ENCODE data around the gene ANO1. TPM values are rescaled to one million over a fixed set of nuclear protein-coding genes. Genes with fewer than 3 reads are reported as not detected.

ANO1 gene
- total RNA-seq, 1 experiment from 2014 or later, result 41.7 TPM

GRCh38 chr11:70161043-70161625, 83.0 kb downstream of the ANO1 start:
- H3K9me2 ChIP-seq (ENCODE audit: insufficient read depth), result no peaks in the 10 kb centered on the region
- POLR2A ChIA-PET, result interaction anchor here (1.4 kb wide), 1 partner anchor 14 kb away, joined by 3 read pairs; no protein-coding TSS in a partner anchor
- BruUV-seq (replicated peaks), result no TSS peak
- no peak for ATAC-seq
- H3K9ac ChIP-seq (ENCODE audit: low read length), result no peak overlapping the region
- H3K4me1 ChIP-seq (ENCODE audit: control insufficient read depth in 1 of 2, insufficient read depth in 2 of 2, low read length in 2 of 2), result peaks cover 32 to 33% of the 10 kb centered on the region in 2 experiments
- H3K4me3 ChIP-seq (replicated peaks in 1 of 2; ENCODE audit: low read depth in 1 of 2, low read length in 2 of 2), result no peak overlapping the region
- CTCF ChIA-PET, result interaction anchor here (0.5 kb wide), 1 partner anchor 90 kb away, joined by 4 read pairs; no protein-coding TSS in a partner anchor
- no peaks in the 10 kb centered on the region for H3K9me3 ChIP-seq (ENCODE audit: control insufficient read depth in 1 of 2, insufficient read depth in 1 of 2, low read depth in 1 of 2, low read length in 2 of 2)
- no peak for TF ChIP-seq ELF1 (IDR thresholded peaks at IDR 0.05; ENCODE audit: borderline replicate concordance, low read depth)
- no peak for TF ChIP-seq CEBPB (IDR thresholded peaks at IDR 0.05; ENCODE audit: low read depth)
- H3K27me3 ChIP-seq (ENCODE audit: insufficient read depth, low read length), result no peaks in the 10 kb centered on the region
- peaks cover 0 to 18% of the 10 kb centered on the region in 2 experiments; a peak in 1 of 4 replicates for H3K36me3 ChIP-seq (ENCODE audit: control insufficient read depth in 1 of 2, insufficient read depth in 2 of 2, low read length in 2 of 2)
- RAD21 ChIA-PET (ENCODE audit: low non-redundant PET in 1 of 2, low total read pairs in 2 of 2, uncharacterized antibody in 2 of 2, unreplicated experiment in 2 of 2), result no interaction called here
- intact Hi-C loops (cut with micrococcal nuclease), result no loop called here
- no peak for DNase-seq (ENCODE audit: low read depth, low spot score)
- H2AFZ ChIP-seq (ENCODE audit: low read depth, low read length, poor library complexity, severe bottlenecking), result no peak overlapping the region
- H3K4me2 ChIP-seq (ENCODE audit: low read length), result peak overlapping the region; percentile 63; the same call in 1 of the 2 replicates
- 0 out of 2 replicates have a peak overlapping the region, but pooled peaks have one; percentile 70 for H3K27ac ChIP-seq (ENCODE audit: low read depth, low read length)
- H3K79me2 ChIP-seq (ENCODE audit: insufficient read depth, low read length), result no peaks in the 10 kb centered on the region
- no peaks in the 10 kb centered on the region for H4K20me1 ChIP-seq (ENCODE audit: insufficient read depth)

- Histone ChIP-seq H2AFZ (ENCODE audit: low read depth, low read length, poor library complexity, severe bottlenecking) (no peak overlapping the region), H3K4me1 (ENCODE audit: control insufficient read depth in 1 of 2, insufficient read depth in 2 of 2, low read length in 2 of 2) (peaks cover 12 to 15% of the 10 kb centered on the region in 2 experiments), H3K4me2 (ENCODE audit: low read length) (no peak overlapping the region), H3K9ac (ENCODE audit: low read length) (no peak overlapping the region), H3K9me2 (ENCODE audit: insufficient read depth) (no peaks in the 10 kb centered on the region), H3K27ac (ENCODE audit: low read depth, low read length) (no peak overlapping the region), H3K79me2 (ENCODE audit: insufficient read depth, low read length) (no peaks in the 10 kb centered on the region), H3K9me3 (ENCODE audit: control insufficient read depth in 1 of 2, insufficient read depth in 1 of 2, low read depth in 1 of 2, low read length in 2 of 2) (no peaks in the 10 kb centered on the region), H3K36me3 (ENCODE audit: control insufficient read depth in 1 of 2, insufficient read depth in 2 of 2, low read length in 2 of 2) (0 out of 4 replicates have a peak, but pooled peaks cover 0 to 12% of the 10 kb centered on the region in 2 experiments), H3K4me3 (replicated peaks in 1 of 2; ENCODE audit: low read depth in 1 of 2, low read length in 2 of 2) (no peak overlapping the region), H3K27me3 (ENCODE audit: insufficient read depth, low read length) (no peaks in the 10 kb centered on the region), H4K20me1 (ENCODE audit: insufficient read depth) (no peaks in the 10 kb centered on the region)
- no TSS peak for BruUV-seq (replicated peaks)
- DNase-seq (ENCODE audit: low read depth, low spot score) (no peak), ATAC-seq (no peak)
- intact Hi-C loops (cut with micrococcal nuclease), result no loop called here
- TF ChIP-seq, protein P1, sequence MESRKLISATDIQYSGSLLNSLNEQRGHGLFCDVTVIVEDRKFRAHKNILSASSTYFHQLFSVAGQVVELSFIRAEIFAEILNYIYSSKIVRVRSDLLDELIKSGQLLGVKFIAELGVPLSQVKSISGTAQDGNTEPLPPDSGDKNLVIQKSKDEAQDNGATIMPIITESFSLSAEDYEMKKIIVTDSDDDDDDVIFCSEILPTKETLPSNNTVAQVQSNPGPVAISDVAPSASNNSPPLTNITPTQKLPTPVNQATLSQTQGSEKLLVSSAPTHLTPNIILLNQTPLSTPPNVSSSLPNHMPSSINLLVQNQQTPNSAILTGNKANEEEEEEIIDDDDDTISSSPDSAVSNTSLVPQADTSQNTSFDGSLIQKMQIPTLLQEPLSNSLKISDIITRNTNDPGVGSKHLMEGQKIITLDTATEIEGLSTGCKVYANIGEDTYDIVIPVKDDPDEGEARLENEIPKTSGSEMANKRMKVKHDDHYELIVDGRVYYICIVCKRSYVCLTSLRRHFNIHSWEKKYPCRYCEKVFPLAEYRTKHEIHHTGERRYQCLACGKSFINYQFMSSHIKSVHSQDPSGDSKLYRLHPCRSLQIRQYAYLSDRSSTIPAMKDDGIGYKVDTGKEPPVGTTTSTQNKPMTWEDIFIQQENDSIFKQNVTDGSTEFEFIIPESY (IDR thresholded peaks at IDR 0.05; ENCODE audit: extremely low read depth, insufficient replicate concordance, low read length), result no peak
- TF ChIP-seq REST (IDR thresholded peaks at IDR 0.05; ENCODE audit: low read depth) (no peak), CEBPB (IDR thresholded peaks at IDR 0.05; ENCODE audit: low read depth) (no peak), JUND (IDR thresholded peaks at IDR 0.05) (no peak), CBX3 (IDR thresholded peaks at IDR 0.05; ENCODE audit: low read depth) (no peak), FOSL1 (IDR thresholded peaks at IDR 0.05; ENCODE audit: low read depth) (no peak), SRF (IDR thresholded peaks at IDR 0.05; ENCODE audit: low read depth) (no peak)
- RAD21 ChIA-PET (ENCODE audit: low non-redundant PET in 1 of 2, low total read pairs in 2 of 2, uncharacterized antibody in 2 of 2, unreplicated experiment in 2 of 2), result interaction anchor here in 1 of 2 experiments (0.6 kb wide), 1 partner anchor 429 kb away, joined by 3 read pairs; no protein-coding TSS in a partner anchor
- POLR2A ChIA-PET, result no interaction called here
- CTCF ChIA-PET, result no interaction called here
These were observed 86.6 kb downstream of the ANO1 start for GRCh38 chr11:70164705-70165104.

Data from HCT116 (cell line).